Measurements from ENCODE around the gene GPX2. TPM values are rescaled to one million over a fixed set of nuclear protein-coding genes. Genes with fewer than 3 reads are reported as not detected.
A peak's percentile ranks its signal among the peaks of the same experiment; 100 is the strongest.

The GPX2 gene
- total RNA-seq, 1 donor from 2014 or later = not detected

DNA sequence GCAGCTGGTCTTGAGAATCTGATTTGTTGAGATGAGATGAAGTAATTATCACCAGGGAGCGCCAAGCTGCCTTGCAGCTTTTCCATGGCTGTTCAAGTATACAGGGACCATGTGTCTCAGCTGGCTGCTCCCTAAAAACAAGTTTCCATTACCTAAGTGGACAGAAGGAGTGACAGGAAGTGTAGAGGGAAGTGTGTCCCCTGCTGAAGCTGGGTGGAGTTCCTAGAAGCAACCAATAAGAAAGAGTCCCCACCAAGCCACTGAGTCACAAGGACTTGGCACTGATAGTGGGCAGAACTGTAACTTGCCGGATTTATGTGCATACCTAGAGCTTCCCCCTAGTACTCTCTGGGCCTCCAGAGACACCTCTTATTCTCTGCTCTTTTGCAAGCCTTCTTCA is 1.5 kb upstream of the GPX2 start:
- H3K9ac ChIP-seq = no peak overlapping the region
- H3K27me3 ChIP-seq = no peaks in the 10 kb centered on the region
- TF ChIP-seq EZH2phosphoT487 (IDR thresholded peaks at IDR 0.05) (no peak), EZH2 (IDR thresholded peaks at IDR 0.05) (no peak)
- TF ChIP-seq, protein P1, sequence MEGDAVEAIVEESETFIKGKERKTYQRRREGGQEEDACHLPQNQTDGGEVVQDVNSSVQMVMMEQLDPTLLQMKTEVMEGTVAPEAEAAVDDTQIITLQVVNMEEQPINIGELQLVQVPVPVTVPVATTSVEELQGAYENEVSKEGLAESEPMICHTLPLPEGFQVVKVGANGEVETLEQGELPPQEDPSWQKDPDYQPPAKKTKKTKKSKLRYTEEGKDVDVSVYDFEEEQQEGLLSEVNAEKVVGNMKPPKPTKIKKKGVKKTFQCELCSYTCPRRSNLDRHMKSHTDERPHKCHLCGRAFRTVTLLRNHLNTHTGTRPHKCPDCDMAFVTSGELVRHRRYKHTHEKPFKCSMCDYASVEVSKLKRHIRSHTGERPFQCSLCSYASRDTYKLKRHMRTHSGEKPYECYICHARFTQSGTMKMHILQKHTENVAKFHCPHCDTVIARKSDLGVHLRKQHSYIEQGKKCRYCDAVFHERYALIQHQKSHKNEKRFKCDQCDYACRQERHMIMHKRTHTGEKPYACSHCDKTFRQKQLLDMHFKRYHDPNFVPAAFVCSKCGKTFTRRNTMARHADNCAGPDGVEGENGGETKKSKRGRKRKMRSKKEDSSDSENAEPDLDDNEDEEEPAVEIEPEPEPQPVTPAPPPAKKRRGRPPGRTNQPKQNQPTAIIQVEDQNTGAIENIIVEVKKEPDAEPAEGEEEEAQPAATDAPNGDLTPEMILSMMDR (IDR thresholded peaks at IDR 0.05) = no peak
- no peaks in the 10 kb centered on the region for H3K4me1 ChIP-seq
- no peaks in the 10 kb centered on the region for H3K9me3 Mint-ChIP-seq
- H3K79me2 ChIP-seq (ENCODE audit: low read depth) = no peaks in the 10 kb centered on the region
- H3K36me3 Mint-ChIP-seq = peaks cover 7% of the 10 kb centered on the region
- no peak overlapping the region for H3K4me3 Mint-ChIP-seq
- H3F3A ChIP-seq (ENCODE audit: low read depth) = no peaks in the 10 kb centered on the region
- H3K27ac Mint-ChIP-seq = peak overlapping the region; percentile 21
- no peak overlapping the region for H3K4me2 ChIP-seq
- no peaks in the 10 kb centered on the region for H3K36me3 ChIP-seq
- DNase-seq (ENCODE audit: low spot score) = no peak
- H3K27me3 Mint-ChIP-seq (ENCODE audit: insufficient read depth, low read depth) = peaks cover 5% of the 10 kb centered on the region
- H3K4me3 ChIP-seq = no peak overlapping the region
- no peaks in the 10 kb centered on the region for H3K4me1 Mint-ChIP-seq
- H3K9me3 ChIP-seq (ENCODE audit: low read depth) = no peaks in the 10 kb centered on the region
- no peak overlapping the region for H3K27ac ChIP-seq
- H2AFZ ChIP-seq (replicated peaks) = no peak overlapping the region
- peaks cover 5% of the 10 kb centered on the region for H4K20me1 ChIP-seq (ENCODE audit: low read depth)

DNA sequence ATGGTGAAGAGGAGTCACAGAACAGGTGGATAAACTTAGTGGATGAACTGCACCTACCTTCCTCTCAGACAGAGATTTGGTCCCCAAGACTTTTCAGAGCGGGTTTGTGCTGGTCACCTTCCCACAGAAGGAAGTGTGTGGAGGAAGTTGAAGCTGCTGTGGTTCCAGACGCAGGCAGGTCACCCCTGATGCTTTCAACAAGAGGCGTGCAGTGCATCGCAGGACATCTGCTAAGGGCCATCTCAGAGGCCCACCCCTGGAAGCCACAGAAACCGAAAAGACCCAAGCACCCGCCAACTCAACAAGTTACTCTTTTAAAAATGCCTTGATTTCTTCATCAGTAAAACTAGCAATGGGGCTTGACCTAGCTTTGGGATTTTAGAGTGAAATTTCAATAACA is 1.0 kb upstream of the GPX2 start:
- Mint-ChIP-seq H3K36me3 (peaks cover 6% of the 10 kb centered on the region), H3K4me1 (no peaks in the 10 kb centered on the region), H3K27ac (peak overlapping the region; percentile 21)

DNA sequence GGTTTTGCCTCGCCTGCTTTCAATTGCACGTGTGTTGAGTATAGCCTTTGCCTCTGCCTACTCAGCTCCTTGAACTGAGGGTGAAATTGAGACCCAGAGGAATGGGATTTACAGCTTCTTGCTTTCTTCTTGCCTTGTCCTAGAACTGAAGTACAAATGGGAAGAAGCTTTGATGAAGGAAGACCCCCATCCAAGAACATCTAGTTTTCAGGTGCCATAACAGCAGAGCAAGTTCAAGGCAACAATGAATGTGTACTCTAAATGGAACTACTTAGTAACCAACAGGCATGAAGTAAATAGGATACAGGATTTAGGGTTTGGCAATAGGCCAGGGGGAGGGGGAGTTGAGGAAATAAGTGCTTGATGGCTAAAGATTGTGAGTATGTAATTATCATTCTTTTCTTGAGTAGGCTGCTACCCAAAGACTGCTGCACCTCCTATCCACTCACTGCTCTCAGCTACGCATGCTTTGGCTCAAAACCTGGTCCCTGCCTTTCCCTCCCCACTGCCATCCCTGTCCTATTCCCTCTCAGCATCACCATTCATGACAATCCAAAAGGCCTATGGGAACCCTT is 2.1 kb downstream of the GPX2 start:
- DNase-seq (ENCODE audit: low spot score) = no peak
- Histone ChIP-seq H3K27me3 (no peaks in the 10 kb centered on the region), H3K9ac (no peak overlapping the region), H2AFZ (replicated peaks) (no peak overlapping the region), H3F3A (ENCODE audit: low read depth) (no peaks in the 10 kb centered on the region), H3K4me3 (no peak overlapping the region), H4K20me1 (ENCODE audit: low read depth) (peaks cover 10% of the 10 kb centered on the region), H3K79me2 (ENCODE audit: low read depth) (no peaks in the 10 kb centered on the region), H3K27ac (no peak overlapping the region), H3K4me1 (no peaks in the 10 kb centered on the region), H3K9me3 (ENCODE audit: low read depth) (no peaks in the 10 kb centered on the region), H3K4me2 (no peak overlapping the region), H3K36me3 (no peaks in the 10 kb centered on the region)
- Mint-ChIP-seq H3K4me1 (no peaks in the 10 kb centered on the region), H3K27me3 (ENCODE audit: insufficient read depth, low read depth) (peaks cover 5% of the 10 kb centered on the region), H3K36me3 (peaks cover 10% of the 10 kb centered on the region), H3K9me3 (no peaks in the 10 kb centered on the region), H3K27ac (no peak overlapping the region), H3K4me3 (no peak overlapping the region)
- TF ChIP-seq EZH2 (IDR thresholded peaks at IDR 0.05) (no peak), EZH2phosphoT487 (IDR thresholded peaks at IDR 0.05) (no peak)
- TF ChIP-seq, protein P1 (IDR thresholded peaks at IDR 0.05) = no peak

More for the DNA sequence above, 1.0 kb upstream of the GPX2 start:
- Histone ChIP-seq H3F3A (ENCODE audit: low read depth) (no peaks in the 10 kb centered on the region), H3K9me3 (ENCODE audit: low read depth) (no peaks in the 10 kb centered on the region), H3K4me2 (no peak overlapping the region), H3K36me3 (no peaks in the 10 kb centered on the region), H3K79me2 (ENCODE audit: low read depth) (no peaks in the 10 kb centered on the region), H3K4me1 (no peaks in the 10 kb centered on the region), H4K20me1 (ENCODE audit: low read depth) (peaks cover 6% of the 10 kb centered on the region), H3K4me3 (no peak overlapping the region), H3K27ac (no peak overlapping the region), H3K9ac (no peak overlapping the region), H2AFZ (replicated peaks) (no peak overlapping the region), H3K27me3 (no peaks in the 10 kb centered on the region)
- peaks cover 5% of the 10 kb centered on the region for H3K27me3 Mint-ChIP-seq (ENCODE audit: insufficient read depth, low read depth)
- TF ChIP-seq EZH2phosphoT487 (IDR thresholded peaks at IDR 0.05) (no peak), EZH2 (IDR thresholded peaks at IDR 0.05) (no peak)
- TF ChIP-seq, protein P1 (IDR thresholded peaks at IDR 0.05) = no peak
- H3K4me3 Mint-ChIP-seq = no peak overlapping the region
- no peak for DNase-seq (ENCODE audit: low spot score)
- no peaks in the 10 kb centered on the region for H3K9me3 Mint-ChIP-seq
